8988T (cell line): ENCODE data around the gene MED27.

Experiments used
- DNase-seq: peaks from one replicate; pipeline ENCODE4 v3.0.0; 2011

Gene MED27

GRCh38 chr9:132040246-132040645 is 39.4 kb downstream of the MED27 start:
- no peak for DNase-seq

- DNase-seq = no peak
These were observed 40.4 kb downstream of the MED27 start for GRCh38 chr9:132039284-132039683.

GRCh38 chr9:132037458-132037857 is 42.2 kb downstream of the MED27 start:
- DNase-seq = no peak

GRCh38 chr9:132036521-132036920 is 43.1 kb downstream of the MED27 start:
- no peak for DNase-seq

GRCh38 chr9:132035679-132036078 is 44.0 kb downstream of the MED27 start:
- DNase-seq = no peak

GRCh38 chr9:132032238-132032950 is 47.3 kb downstream of the MED27 start:
- DNase-seq = no peak

- no peak for DNase-seq
These were observed 48.0 kb downstream of the MED27 start for GRCh38 chr9:132031467-132032237.

- no peak for DNase-seq
These were observed 48.9 kb downstream of the MED27 start for GRCh38 chr9:132030626-132031325.

- DNase-seq = no peak
These were observed 51.7 kb downstream of the MED27 start for GRCh38 chr9:132027752-132028663.

GRCh38 chr9:132026932-132027585 is 52.6 kb downstream of the MED27 start:
- DNase-seq = no peak

- no peak for DNase-seq
These were observed 53.9 kb downstream of the MED27 start for GRCh38 chr9:132025766-132026165.

GRCh38 chr9:132024589-132024988 is 55.1 kb downstream of the MED27 start:
- no peak for DNase-seq

- DNase-seq = no peak
These were observed 56.1 kb downstream of the MED27 start for GRCh38 chr9:132023419-132024180.

- DNase-seq = no peak
These were observed 58.7 kb downstream of the MED27 start for GRCh38 chr9:132020820-132021510.

GRCh38 chr9:132020272-132020671 is 59.4 kb downstream of the MED27 start:
- DNase-seq = no peak

- DNase-seq = no peak
These were observed 60.0 kb downstream of the MED27 start for GRCh38 chr9:132019702-132020101.

GRCh38 chr9:132018957-132019405 is 60.7 kb downstream of the MED27 start:
- DNase-seq = no peak

- DNase-seq = no peak
These were observed 63.2 kb downstream of the MED27 start for GRCh38 chr9:132016456-132016855.

- no peak for DNase-seq
These were observed 63.8 kb downstream of the MED27 start for GRCh38 chr9:132015866-132016265.

- no peak for DNase-seq
These were observed 65.4 kb downstream of the MED27 start for GRCh38 chr9:132014218-132014805.
